Transverse colon (tissue), 3 donors: ENCODE measurements around the gene SMIM20.

ENCODE experiments used
- CTCF ChIP-seq, 5 experiments: fragments of 200-600 bp in 3 of 5; fragments of 450-650 bp in 2 of 5; sonication (generic) in 3 of 5; IDR thresholded peaks; 1 replicate in 2 of 5; 2 replicates in 3 of 5; pipeline ENCODE4 v1.5.1; 2016 to 2017; ENCODE audit warnings: antibody characterized with exemption in 5 of 5, inconsistent platforms in 3 of 5, mild to moderate bottlenecking in 2 of 5, moderate library complexity in 1 of 5
- EP300 ChIP-seq: sonication (generic); formaldehyde crosslinking; IDR thresholded peaks from one replicate; pipeline ENCODE4 v1.6.1; 2017; ENCODE audit warnings: antibody characterized with exemption, low read depth
- POLR2A ChIP-seq: fragments of 450-650 bp; IDR thresholded peaks from one replicate; pipeline ENCODE4 v1.6.1; 2016; ENCODE audit warnings: antibody characterized with exemption, mild to moderate bottlenecking, moderate library complexity

GRCh38 chr4:25970691-25971432 lies 56.8 kb downstream of the SMIM20 start:
- TF ChIP-seq CTCF (IDR thresholded peaks at IDR 0.05) (no peak), POLR2A (no peak), EP300 (no peak)
